ENCODE measurements around the gene ZNF578.

- no peak for TF ChIP-seq EZH2 (IDR thresholded peaks at IDR 0.05; ENCODE audit: low read length, unreplicated experiment)
- no peak for TF ChIP-seq EZH2phosphoT487 (IDR thresholded peaks at IDR 0.05; ENCODE audit: borderline replicate concordance, low read length)
- TF ChIP-seq, protein P1, sequence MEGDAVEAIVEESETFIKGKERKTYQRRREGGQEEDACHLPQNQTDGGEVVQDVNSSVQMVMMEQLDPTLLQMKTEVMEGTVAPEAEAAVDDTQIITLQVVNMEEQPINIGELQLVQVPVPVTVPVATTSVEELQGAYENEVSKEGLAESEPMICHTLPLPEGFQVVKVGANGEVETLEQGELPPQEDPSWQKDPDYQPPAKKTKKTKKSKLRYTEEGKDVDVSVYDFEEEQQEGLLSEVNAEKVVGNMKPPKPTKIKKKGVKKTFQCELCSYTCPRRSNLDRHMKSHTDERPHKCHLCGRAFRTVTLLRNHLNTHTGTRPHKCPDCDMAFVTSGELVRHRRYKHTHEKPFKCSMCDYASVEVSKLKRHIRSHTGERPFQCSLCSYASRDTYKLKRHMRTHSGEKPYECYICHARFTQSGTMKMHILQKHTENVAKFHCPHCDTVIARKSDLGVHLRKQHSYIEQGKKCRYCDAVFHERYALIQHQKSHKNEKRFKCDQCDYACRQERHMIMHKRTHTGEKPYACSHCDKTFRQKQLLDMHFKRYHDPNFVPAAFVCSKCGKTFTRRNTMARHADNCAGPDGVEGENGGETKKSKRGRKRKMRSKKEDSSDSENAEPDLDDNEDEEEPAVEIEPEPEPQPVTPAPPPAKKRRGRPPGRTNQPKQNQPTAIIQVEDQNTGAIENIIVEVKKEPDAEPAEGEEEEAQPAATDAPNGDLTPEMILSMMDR (conservative IDR thresholded peaks at IDR 0.05; ENCODE audit: low read depth, low read length) = no peak
These were observed 88.3 kb downstream of the ZNF578 start for GRCh38 chr19:52541608-52542007.

Measured in PC-3 (cell line).